ENCODE data around the gene CYP20A1.

DNA sequence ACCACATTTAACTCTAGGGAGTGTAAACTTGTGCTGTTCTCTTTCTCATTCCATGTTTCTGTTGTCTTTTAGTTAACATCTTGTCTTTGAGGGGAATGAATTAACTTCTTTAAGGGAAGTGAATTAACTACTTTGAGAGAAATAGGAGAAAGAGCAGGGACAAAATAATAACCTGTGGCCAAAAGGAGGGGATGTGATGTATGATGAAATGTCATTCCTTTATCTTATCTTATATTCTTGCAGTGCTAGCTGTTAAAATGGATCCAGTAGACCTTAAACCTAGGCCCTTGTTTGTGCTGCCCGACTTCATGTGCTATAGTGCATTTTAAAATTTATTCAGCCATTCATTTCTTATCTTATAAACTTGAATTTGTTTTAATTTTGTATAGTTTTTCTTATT lies 107.8 kb downstream of the CYP20A1 start:
- TF ChIP-seq POLR2A (IDR thresholded peaks at IDR 0.05; ENCODE audit: low read length) (no peak), GATA1 (IDR thresholded peaks at IDR 0.05; ENCODE audit: low read depth, low read length) (no peak)

Measured in erythroblast (primary cell).